Measurements from ENCODE around the gene GTF2F1. TPM values are rescaled to one million over a fixed set of nuclear protein-coding genes. Genes with fewer than 3 reads are reported as not detected.

GTF2F1 gene
- total RNA-seq, 4 donors from 2014 or later, result 42.2 to 166 (median 56.1) TPM

GRCh38 chr19:6416658-6417405, 23.9 kb upstream of the GTF2F1 start:
- peaks cover 0 to 59% (median 30%) of the 10 kb centered on the region in 4 donors for H3K36me3 ChIP-seq

GRCh38 chr19:6415591-6416190, 22.7 kb upstream of the GTF2F1 start:
- no peaks in the 10 kb centered on the region for H3K9me3 ChIP-seq
- no peak overlapping the region for H3K4me3 ChIP-seq
- no peak for DNase-seq
- H3K27me3 ChIP-seq, result no peaks in the 10 kb centered on the region
- TF ChIP-seq CTCF (IDR thresholded peaks at IDR 0.05) (no peak), EP300 (IDR thresholded peaks at IDR 0.05; ENCODE audit: low read depth) (no peak), POLR2A (IDR thresholded peaks at IDR 0.05) (no peak), POLR2AphosphoS5 (IDR thresholded peaks at IDR 0.05) (no peak)
- in situ Hi-C loops (cut with MboI; ENCODE audit: low pct_ligation_motif_present in 1 of 4, low pct_unique_long_range_greater_than_20kb in 1 of 4, low sequenced_read_pairs in 3 of 4), result no loop called here
- H3K36me3 ChIP-seq, result peaks cover 0 to 59% (median 28%) of the 10 kb centered on the region in 4 donors
- 93 to 100% methylated on average over 8 to 32 of the region's 32 CpGs for WGBS, 2 donors (ENCODE audit: low coverage in 1 of 2)
- H3K27ac ChIP-seq, result no peak overlapping the region
- peaks cover 0 to 20% (median 2%) of the 10 kb centered on the region in 4 donors for H3K4me1 ChIP-seq
- intact Hi-C loops (cut with DNase I; ENCODE audit: low total_unique reads), result no loop called here

More at GRCh38 chr19:6416658-6417405, 23.9 kb upstream of the GTF2F1 start:
- peaks cover 0 to 24% (median 2%) of the 10 kb centered on the region in 4 donors for H3K4me1 ChIP-seq
- DNase-seq, result no peak
- TF ChIP-seq POLR2AphosphoS5 (IDR thresholded peaks at IDR 0.05) (no peak), POLR2A (IDR thresholded peaks at IDR 0.05) (no peak), CTCF (IDR thresholded peaks at IDR 0.05) (no peak), EP300 (IDR thresholded peaks at IDR 0.05; ENCODE audit: low read depth) (no peak)
- H3K4me3 ChIP-seq, result no peak overlapping the region
- no peaks in the 10 kb centered on the region for H3K27me3 ChIP-seq
- in situ Hi-C loops (cut with MboI; ENCODE audit: low pct_ligation_motif_present in 1 of 4, low pct_unique_long_range_greater_than_20kb in 1 of 4, low sequenced_read_pairs in 3 of 4), result no loop called here
- no peak overlapping the region for H3K27ac ChIP-seq
- WGBS, 2 donors (ENCODE audit: low coverage in 1 of 2), result 93% methylated on average over 25 of the region's 29 CpGs; no CpG with 5 or more reads in 1 of the 2 donors
- H3K9me3 ChIP-seq, result no peaks in the 10 kb centered on the region
- intact Hi-C loops (cut with DNase I; ENCODE audit: low total_unique reads), result no loop called here

GRCh38 chr19:6414793-6415590, 22.0 kb upstream of the GTF2F1 start:
- in situ Hi-C loops (cut with MboI; ENCODE audit: low pct_ligation_motif_present in 1 of 4, low pct_unique_long_range_greater_than_20kb in 1 of 4, low sequenced_read_pairs in 3 of 4), result no loop called here
- intact Hi-C loops (cut with DNase I; ENCODE audit: low total_unique reads), result no loop called here
- Histone ChIP-seq H3K36me3 (peaks cover 0 to 53% (median 25%) of the 10 kb centered on the region in 4 donors), H3K4me1 (peaks cover 0 to 20% (median 2%) of the 10 kb centered on the region in 4 donors), H3K9me3 (no peaks in the 10 kb centered on the region), H3K27ac (no peak overlapping the region), H3K27me3 (no peaks in the 10 kb centered on the region), H3K4me3 (no peak overlapping the region)
- 93 to 100% methylated on average over 5 to 47 of the region's 47 CpGs for WGBS, 2 donors (ENCODE audit: low coverage in 1 of 2)
- TF ChIP-seq EP300 (IDR thresholded peaks at IDR 0.05; ENCODE audit: low read depth), result no peak
- TF ChIP-seq POLR2AphosphoS5 (IDR thresholded peaks at IDR 0.05), result no peak
- TF ChIP-seq CTCF (IDR thresholded peaks at IDR 0.05), result no peak
- TF ChIP-seq POLR2A (IDR thresholded peaks at IDR 0.05), result no peak
- DNase-seq, result no peak

Data from transverse colon (tissue), 4 donors.